ENCODE results near the gene NR2F1.

The NR2F1 gene

GRCh38 chr5:93591323-93591945 is 8.4 kb downstream of the NR2F1 start:
- DNase-seq (ENCODE audit: low spot score): no peak

GRCh38 chr5:93592883-93593282 is 9.9 kb downstream of the NR2F1 start:
- DNase-seq (ENCODE audit: low spot score): no peak

- DNase-seq (ENCODE audit: low spot score): no peak
Observed at GRCh38 chr5:93593476-93594131, 10.6 kb downstream of the NR2F1 start.

- no peak for DNase-seq (ENCODE audit: low spot score)
Observed at GRCh38 chr5:93594591-93595419, 11.8 kb downstream of the NR2F1 start.

- DNase-seq (ENCODE audit: low spot score): no peak
Observed at GRCh38 chr5:93595420-93596147, 12.6 kb downstream of the NR2F1 start.

GRCh38 chr5:93596310-93596675 is 13.3 kb downstream of the NR2F1 start:
- DNase-seq (ENCODE audit: low spot score): no peak

- no peak for DNase-seq (ENCODE audit: low spot score)
Observed at GRCh38 chr5:93596676-93597490, 13.9 kb downstream of the NR2F1 start.

- DNase-seq (ENCODE audit: low spot score): no peak
Observed at GRCh38 chr5:93598091-93599000, 15.3 kb downstream of the NR2F1 start.

GRCh38 chr5:93599001-93599379 is 16.0 kb downstream of the NR2F1 start:
- no peak for DNase-seq (ENCODE audit: low spot score)

GRCh38 chr5:93599399-93600120 is 16.5 kb downstream of the NR2F1 start:
- DNase-seq (ENCODE audit: low spot score): no peak

GRCh38 chr5:93600409-93601070 is 17.5 kb downstream of the NR2F1 start:
- DNase-seq (ENCODE audit: low spot score): no peak

GRCh38 chr5:93601071-93601801 is 18.2 kb downstream of the NR2F1 start:
- no peak for DNase-seq (ENCODE audit: low spot score)

- no peak for DNase-seq (ENCODE audit: low spot score)
Observed at GRCh38 chr5:93601802-93602155, 18.8 kb downstream of the NR2F1 start.

- no peak for DNase-seq (ENCODE audit: low spot score)
Observed at GRCh38 chr5:93602241-93603077, 19.4 kb downstream of the NR2F1 start.

- no peak for DNase-seq (ENCODE audit: low spot score)
Observed at GRCh38 chr5:93603078-93603792, 20.2 kb downstream of the NR2F1 start.

- no peak for DNase-seq (ENCODE audit: low spot score)
Observed at GRCh38 chr5:93603793-93604643, 21.0 kb downstream of the NR2F1 start.
